H1 (cell line): ENCODE data around the gene SLC25A12. TPM values are rescaled to one million over a fixed set of nuclear protein-coding genes. Genes with fewer than 3 reads are reported as not detected.

Experiments used
- CTCF ChIA-PET: fragments of 300-600 bp; sonication (Branson Sonifier 250); formaldehyde crosslinking; loops from one replicate; lab custom pipeline; 2021; ENCODE audit not compliant: partially characterized antibody; lab: Charles Lee
- POLR2A ChIA-PET: fragments of 300-600 bp; sonication (Branson Sonifier 250); formaldehyde crosslinking; loops from one replicate; lab custom pipeline; 2021; ENCODE audit warnings: inconsistent platforms; ENCODE audit not compliant: partially characterized antibody; lab: Charles Lee
- DNase-seq, 2 experiments: peaks; one replicate each; pipeline versions ENCODE4 v3.0.0 to v3.0.0-alpha.2; 2010 to 2022; ENCODE audit warnings: low spot score in 2 of 2, low read depth in 1 of 2, mixed read lengths in 1 of 2
- FAIRE-seq: peaks from 2 replicates; lab custom pipeline; 2011; peaks lifted over from hg19 to GRCh38; lab: Jason Lieb, UNC
- H2AFZ ChIP-seq: 2 replicates; pipeline ENCODE4 v1.8.1; 2012; ENCODE audit warnings: low read length, inconsistent platforms
- H2AK5ac ChIP-seq: 2 replicates; pipeline ENCODE4 v1.6.1; 2013; ENCODE audit warnings: low read depth, low read length
- H2BK120ac ChIP-seq: replicated peaks from 2 replicates; pipeline ENCODE3; 2013; ENCODE audit warnings: low read depth, low read length, inconsistent platforms
- H2BK12ac ChIP-seq: 2 replicates; pipeline ENCODE4 v1.6.1; 2013; ENCODE audit warnings: low read depth, low read length
- H2BK15ac ChIP-seq: 2 replicates; pipeline ENCODE4 v1.6.1; 2013; ENCODE audit warnings: low read length
- H2BK20ac ChIP-seq: 2 replicates; pipeline ENCODE4 v1.6.1; 2013; ENCODE audit warnings: low read length
- H2BK5ac ChIP-seq: 2 replicates; pipeline ENCODE4 v1.6.1; 2013; ENCODE audit warnings: low read depth, low read length
- H3K14ac ChIP-seq: 2 replicates; pipeline ENCODE4 v1.6.1; 2013; ENCODE audit warnings: inconsistent platforms; ENCODE audit not compliant: insufficient read length
- H3K18ac ChIP-seq: 2 replicates; pipeline ENCODE4 v1.6.1; 2013; ENCODE audit warnings: low read length; ENCODE audit errors: extremely low read depth
- H3K23ac ChIP-seq: 2 replicates; pipeline ENCODE4 v1.6.1; 2013; ENCODE audit warnings: inconsistent platforms; ENCODE audit not compliant: insufficient read length
- H3K23me2 ChIP-seq: 2 replicates; pipeline ENCODE4 v1.6.1; 2013; ENCODE audit warnings: low read depth, low read length
- H3K27ac ChIP-seq: 2 replicates; pipeline ENCODE4 v1.6.1; 2011; ENCODE audit warnings: low read depth, low read length, inconsistent platforms
- H3K27me3 ChIP-seq, 4 experiments: replicated peaks in 1 of 4; 1 replicate in 1 of 4; 2 replicates in 3 of 4; pipeline versions ENCODE4 v1.6.1 to v1.8.1; 2011 to 2013; ENCODE audit warnings: low read length in 3 of 4, mild to moderate bottlenecking in 3 of 4, inconsistent platforms in 2 of 4, mixed read lengths in 2 of 4, moderate library complexity in 1 of 4; ENCODE audit not compliant: control insufficient read depth in 3 of 4, insufficient read depth in 3 of 4; ENCODE audit errors: extremely low read depth in 1 of 4
- H3K36me3 ChIP-seq, 4 experiments: 2 replicates each; pipeline versions ENCODE4 v1.6.1 to v1.8.1; 2011 to 2013; ENCODE audit warnings: mild to moderate bottlenecking in 4 of 4, low read length in 3 of 4, moderate library complexity in 2 of 4, control low read depth in 1 of 4, inconsistent platforms in 1 of 4; ENCODE audit not compliant: insufficient read depth in 4 of 4, control insufficient read depth in 2 of 4
- H3K4ac ChIP-seq: replicated peaks from 2 replicates; pipeline ENCODE3; 2013; ENCODE audit warnings: low read length, low read depth, mixed read lengths, inconsistent platforms; ENCODE audit not compliant: insufficient read length
- H3K4me1 ChIP-seq, 4 experiments: replicated peaks in 1 of 4; 1 replicate in 1 of 4; 2 replicates in 3 of 4; pipeline versions ENCODE4 v1.6.1 to v1.8.1; 2011 to 2013; ENCODE audit warnings: low read length in 3 of 4, inconsistent platforms in 2 of 4, mixed read lengths in 1 of 4; ENCODE audit not compliant: insufficient read depth in 4 of 4, control insufficient read depth in 3 of 4
- H3K4me2 ChIP-seq, 2 experiments: 2 replicates each; pipeline versions ENCODE4 v1.6.1 to v1.8.1; 2011 to 2013; ENCODE audit warnings: low read depth in 2 of 2, low read length in 2 of 2, control low read depth in 1 of 2, inconsistent platforms in 1 of 2, mild to moderate bottlenecking in 1 of 2; ENCODE audit not compliant: insufficient read depth in 1 of 2
- H3K4me3 ChIP-seq, 4 experiments: fragments of 200-600, 300-600 bp in 1 of 4; sonication (generic), shearing (Covaris generic), sonication (Bioruptor Twin) in 1 of 4; 2 replicates each; pipeline versions ENCODE4 v1.5.1 to v1.8.1; 2011 to 2016; ENCODE audit warnings: low read length in 4 of 4, low read depth in 3 of 4, control low read depth in 2 of 4, inconsistent platforms in 2 of 4, mild to moderate bottlenecking in 2 of 4, mixed read lengths in 1 of 4, moderate library complexity in 1 of 4; ENCODE audit not compliant: insufficient read depth in 2 of 4; ENCODE audit errors: extremely low read depth in 1 of 4
- H3K56ac ChIP-seq: replicated peaks from 2 replicates; pipeline ENCODE3; 2013; ENCODE audit warnings: low read depth, mild to moderate bottlenecking, mixed read lengths, low read length, inconsistent platforms; ENCODE audit not compliant: insufficient read length
- H3K79me1 ChIP-seq: 2 replicates; pipeline ENCODE4 v1.6.1; 2013; ENCODE audit warnings: low read depth, low read length, control low read depth
- H3K79me2 ChIP-seq, 2 experiments: 2 replicates each; pipeline versions ENCODE4 v1.6.1 to v1.8.1; 2012 to 2013; ENCODE audit warnings: low read length in 2 of 2, mild to moderate bottlenecking in 2 of 2, inconsistent platforms in 1 of 2; ENCODE audit not compliant: insufficient read depth in 2 of 2, control insufficient read depth in 1 of 2
- H3K9ac ChIP-seq, 4 experiments: replicated peaks in 1 of 4; 1 replicate in 1 of 4; 2 replicates in 3 of 4; pipeline versions ENCODE4 v1.6.1 to v1.8.1; 2011 to 2013; ENCODE audit warnings: low read depth in 3 of 4, low read length in 3 of 4, control low read depth in 2 of 4, mild to moderate bottlenecking in 2 of 4, moderate library complexity in 2 of 4, inconsistent platforms in 1 of 4; ENCODE audit errors: extremely low read depth in 1 of 4
- H3K9me3 ChIP-seq, 2 experiments: 2 replicates each; pipeline versions ENCODE4 v1.6.1 to v1.8.1; 2012 to 2013; ENCODE audit warnings: mild to moderate bottlenecking in 2 of 2, moderate library complexity in 2 of 2, control low read depth in 1 of 2, inconsistent platforms in 1 of 2, low read depth in 1 of 2, low read length in 1 of 2, mixed read lengths in 1 of 2; ENCODE audit not compliant: insufficient read depth in 2 of 2
- H4K20me1 ChIP-seq, 2 experiments: replicated peaks in 1 of 2; 2 replicates each; pipeline versions ENCODE3 to v1.8.1; 2011 to 2013; ENCODE audit warnings: inconsistent platforms in 2 of 2, low read length in 2 of 2, mild to moderate bottlenecking in 1 of 2; ENCODE audit not compliant: insufficient read depth in 2 of 2, control insufficient read depth in 1 of 2
- H4K5ac ChIP-seq: 2 replicates; pipeline ENCODE4 v1.6.1; 2013; ENCODE audit warnings: low read length, low read depth, mixed read lengths, inconsistent platforms; ENCODE audit not compliant: insufficient read length
- H4K8ac ChIP-seq: 2 replicates; pipeline ENCODE4 v1.8.0; 2013; ENCODE audit warnings: mild to moderate bottlenecking, moderate library complexity, low read length, inconsistent platforms; ENCODE audit not compliant: insufficient read depth; ENCODE audit errors: extremely low read depth
- H4K91ac ChIP-seq: replicated peaks from 2 replicates; pipeline ENCODE3; 2013; ENCODE audit warnings: low read length, mixed read lengths, inconsistent platforms; ENCODE audit not compliant: insufficient read length
- ATF2 ChIP-seq: IDR thresholded peaks from 2 replicates; pipeline ENCODE4 v1.6.1; 2012; ENCODE audit warnings: low read length, inconsistent platforms
- CHD2 ChIP-seq: IDR thresholded peaks from 2 replicates; pipeline ENCODE4 v1.6.1; 2012; ENCODE audit warnings: low read length, improper control_type of control experiment
- HDAC2 ChIP-seq, 2 experiments: fragments of 300-600 bp in 1 of 2; sonication (generic) in 1 of 2; IDR thresholded peaks; 2 replicates each; pipeline ENCODE4 v1.6.1; 2011 to 2012; ENCODE audit warnings: low read depth in 2 of 2, low read length in 2 of 2, mild to moderate bottlenecking in 2 of 2, moderate library complexity in 2 of 2, borderline replicate concordance in 1 of 2, inconsistent platforms in 1 of 2
- KDM4A ChIP-seq: IDR thresholded peaks from one replicate; pipeline ENCODE4 v1.7.1; 2012; ENCODE audit warnings: low read depth, mild to moderate bottlenecking, moderate library complexity, low read length, inconsistent platforms; ENCODE audit not compliant: severe bottlenecking
- POLR2A ChIP-seq, 2 experiments: IDR thresholded peaks; 1 replicate in 1 of 2; 2 replicates in 1 of 2; pipeline ENCODE4 v1.6.1; 2011; ENCODE audit warnings: low read depth in 2 of 2, low read length in 2 of 2, mild to moderate bottlenecking in 2 of 2; ENCODE audit errors: control extremely low read depth in 1 of 2
- POU5F1 ChIP-seq: IDR thresholded peaks from 2 replicates; pipeline ENCODE4 v1.6.1; 2011; ENCODE audit warnings: low read depth, mild to moderate bottlenecking, low read length, moderate library complexity
- RNF2 ChIP-seq: fragments of 200-900, 300-1000 bp; sonication (generic); IDR thresholded peaks from 2 replicates; pipeline ENCODE4 v1.7.1; 2016; ENCODE audit warnings: borderline replicate concordance, low read depth, mild to moderate bottlenecking, antibody characterized with exemption, low read length; ENCODE audit not compliant: poor library complexity, severe bottlenecking; ENCODE audit errors: missing control alignments
- SP1 ChIP-seq: IDR thresholded peaks from 2 replicates; pipeline ENCODE4 v1.6.1; 2011; ENCODE audit warnings: low read depth, low read length
- TCF12 ChIP-seq: IDR thresholded peaks from 2 replicates; pipeline ENCODE4 v1.6.1; 2011; ENCODE audit warnings: low read depth, mild to moderate bottlenecking, low read length
- TEAD4 ChIP-seq: IDR thresholded peaks from 2 replicates; pipeline ENCODE4 v1.6.1; 2012; ENCODE audit warnings: low read depth, low read length, inconsistent platforms, mixed read lengths
- WGBS, 2 experiments: shearing (Covaris generic) in 1 of 2; methylation state at CpG; one replicate each; pipeline versions ENCODE4 v1.1.6 to v1.1.7; 2013 to 2015; ENCODE audit warnings: low lambda C conversion rate in 2 of 2, mixed read lengths in 2 of 2, inconsistent platforms in 1 of 2, low coverage in 1 of 2, missing lambda C conversion rate in 1 of 2; ENCODE audit not compliant: insufficient replicate concordance in 2 of 2, insufficient coverage in 1 of 2, insufficient read length in 1 of 2; ENCODE audit errors: extremely low coverage in 1 of 2, missing lambda C conversion rate in 1 of 2; 5-methylcytosine and 5-hydroxymethylcytosine counted together
- polyA plus RNA-seq, 7 experiments: library from polyadenylated mRNA; depleted of rRNA in 3 of 7; stranded (reverse) in 5 of 7; unstranded in 2 of 7; fragments of >200 nt in 5 of 7; fragments of 200-250 nt in 2 of 7; gene quantifications; 1 replicate in 5 of 7; 2 replicates in 1 of 7; 4 replicates in 1 of 7; pipeline versions ENCODE4 v1.2.1 to v1.2.3, GENCODE V29; 2011 to 2013; ENCODE audit warnings: missing spikeins in 2 of 7, mixed read lengths in 2 of 7
- total RNA-seq: library from RNA; stranded (reverse); fragmentation: NEBNext Ultra II Directional; extraction: Animal tissue kit (Norgen Biotek cat#: 25700); gene quantifications from 2 replicates; pipeline ENCODE4 v1.2.1, GENCODE V29; 2021

SLC25A12 gene
- total and polyA plus RNA-seq, 2 of the 8 experiments (the other 6 are each of a cell fraction or from before 2014, with no cell fraction given), result 7.7 to 10.2 TPM

DNA sequence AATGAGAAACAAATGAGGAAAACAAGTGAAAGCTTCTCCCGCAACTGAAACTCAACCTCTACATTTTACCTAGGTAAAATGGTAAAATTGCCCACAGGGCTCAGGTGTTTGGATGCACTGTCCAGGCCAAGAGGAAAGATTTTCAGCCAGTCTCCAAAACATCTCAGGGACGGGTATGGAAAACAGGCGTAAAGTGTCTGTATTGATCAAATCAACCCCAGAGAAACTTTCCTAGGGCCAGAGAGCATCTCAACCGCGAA lies 27.9 kb upstream of the SLC25A12 start:
- no peaks in the 10 kb centered on the region for H3K79me1 ChIP-seq
- no peak overlapping the region for H4K8ac ChIP-seq
- FAIRE-seq, result no peak
- peaks cover 5% of the 10 kb centered on the region for H3K23me2 ChIP-seq
- no peak overlapping the region for H4K5ac ChIP-seq
- peak overlapping the region; percentile 66; the same call in 1 of the 2 replicates for H3K27ac ChIP-seq
- no peak overlapping the region for H2AK5ac ChIP-seq
- DNase-seq, result no peak
- H2BK15ac ChIP-seq, result no peak overlapping the region
- no peak overlapping the region for H3K23ac ChIP-seq
- H2BK20ac ChIP-seq, result no peak overlapping the region
- peak overlapping the region; percentile 95 for H2AFZ ChIP-seq
- H3K56ac ChIP-seq, result peak overlapping the region; percentile 82
- peak overlapping the region in 3 of 4 experiments; percentile 59 to 62 (median 62); a peak in 5 of 7 replicates for H3K9ac ChIP-seq
- H3K27me3 ChIP-seq, result no peaks in the 10 kb centered on the region
- peaks cover 0 to 11% (median 2%) of the 10 kb centered on the region in 4 experiments; a peak in 2 of 8 replicates for H3K36me3 ChIP-seq
- CTCF ChIA-PET, result interaction anchor here (0.6 to 2.2 kb wide), 3 partner anchors 9 to 283 kb away, joined by 3 to 7 read pairs (median 6); no protein-coding TSS in a partner anchor
- POLR2A ChIA-PET, result interaction anchor here (0.5 to 2.8 kb wide), 7 partner anchors 9 to 198 kb away, joined by 3 to 13 read pairs (median 4); partner anchors contain the start of gene SLC25A12
- no peak overlapping the region for H4K91ac ChIP-seq
- H4K20me1 ChIP-seq, result no peaks in the 10 kb centered on the region
- peak overlapping the region; percentile 74 to 75 for H3K4me2 ChIP-seq
- no peak overlapping the region for H3K4ac ChIP-seq
- H3K9me3 ChIP-seq, result no peaks in the 10 kb centered on the region
- no peak overlapping the region for H2BK120ac ChIP-seq
- H3K18ac ChIP-seq, result no peak overlapping the region
- peaks cover 0 to 35% of the 10 kb centered on the region in 2 experiments; a peak in 2 of 4 replicates for H3K79me2 ChIP-seq
- H3K14ac ChIP-seq, result no peak overlapping the region
- no peak overlapping the region; the same call in 1 of the 2 replicates for H2BK5ac ChIP-seq
- H3K4me3 ChIP-seq, result peak overlapping the region; percentile 27 to 98 (median 92); a peak in 7 of 8 replicates
- WGBS, 2 experiments, result 18% methylated on average over 5 of the region's 5 CpGs; no CpG with 5 or more reads in 1 of the 2 experiments
- H2BK12ac ChIP-seq, result no peak overlapping the region
- H3K4me1 ChIP-seq, result no peaks in the 10 kb centered on the region; a peak in 3 of 7 replicates
- TF ChIP-seq HDAC2 (IDR thresholded peaks at IDR 0.05; ENCODE audit: borderline replicate concordance in 1 of 2, low read depth in 2 of 2, low read length in 2 of 2) (no peak), RNF2 (no peak), CHD2 (no peak), KDM4A (no peak), ATF2 (no peak), TCF12 (no peak), POLR2A (IDR thresholded peaks at IDR 0.05; ENCODE audit: control extremely low read depth in 1 of 2, low read depth in 2 of 2, low read length in 2 of 2) (no peak), SP1 (no peak), TEAD4 (no peak), POU5F1 (no peak)
